Epithelial cell of proximal tubule (primary cell): ENCODE measurements around the gene RSBN1L. TPM values are rescaled to one million over a fixed set of nuclear protein-coding genes. Genes with fewer than 3 reads are reported as not detected.
"Not testable (repeated sequence)": the region's sequence is repeated elsewhere in the genome, so short reads cannot be mapped to it uniquely, and the experiment has no call there.

Experiments
- DNase-seq: peaks from one replicate; pipeline ENCODE4 v3.0.0-alpha.2; 2011; ENCODE audit warnings: low read depth
- H3K4me3 ChIP-seq: 2 replicates; pipeline ENCODE4 v1.5.1; 2011; ENCODE audit warnings: low read depth, mild to moderate bottlenecking, low read length
- CTCF ChIP-seq: conservative IDR thresholded peaks from 2 replicates; pipeline ENCODE4 v1.5.1; 2012; ENCODE audit warnings: low read depth, mild to moderate bottlenecking, low read length
- total RNA-seq: library from RNA; depleted of rRNA; stranded (reverse); fragments of >200 nt; gene quantifications from 2 replicates; pipeline ENCODE4 v1.2.3, GENCODE V29; 2015

RSBN1L gene
- total RNA-seq, 1 donor from 2014 or later = 13.0 TPM

GRCh38 chr7:77697535-77697831, 1.2 kb downstream of the RSBN1L start:
- TF ChIP-seq CTCF = no peak
- DNase-seq = no peak
- H3K4me3 ChIP-seq = peak overlapping the region; percentile 67

- DNase-seq = no peak
Observed at GRCh38 chr7:77698042-77698625, 1.9 kb downstream of the RSBN1L start.

GRCh38 chr7:77699056-77699455, 2.8 kb downstream of the RSBN1L start:
- no peak for DNase-seq

More at GRCh38 chr7:77698042-77698625, 1.9 kb downstream of the RSBN1L start:
- TF ChIP-seq CTCF = no peak
- peak overlapping the region; percentile 67 for H3K4me3 ChIP-seq

GRCh38 chr7:77702513-77702912, 6.3 kb downstream of the RSBN1L start:
- TF ChIP-seq CTCF = no peak
- H3K4me3 ChIP-seq = no peak overlapping the region
- no peak for DNase-seq

More at GRCh38 chr7:77699056-77699455, 2.8 kb downstream of the RSBN1L start:
- H3K4me3 ChIP-seq = peak overlapping the region; percentile 23
- no peak for TF ChIP-seq CTCF

- DNase-seq = no peak
- no peak overlapping the region for H3K4me3 ChIP-seq
- no peak for TF ChIP-seq CTCF
Observed at GRCh38 chr7:77702968-77703472, 6.8 kb downstream of the RSBN1L start.

- H3K4me3 ChIP-seq, DNase-seq: not testable (repeated sequence)
Observed at GRCh38 chr7:77703669-77704068, 7.4 kb downstream of the RSBN1L start.

GRCh38 chr7:77707504-77707992, 11.3 kb downstream of the RSBN1L start:
- no peak for TF ChIP-seq CTCF
- DNase-seq = no peak
- no peak overlapping the region for H3K4me3 ChIP-seq
